HEK293T (cell line): ENCODE measurements around the gene ARL4D.

Source experiments
- CTCF ChIA-PET: fragments of 350-600 bp; formaldehyde crosslinking; extraction: SDS; loops from one replicate; lab custom pipeline; 2021; ENCODE audit warnings: antibody characterized with exemption, inconsistent platforms; lab: Yijun Ruan, JAX
- POLR2A ChIA-PET: fragments of 350-600 bp; formaldehyde crosslinking; extraction: SDS; loops from one replicate; lab custom pipeline; 2020; ENCODE audit warnings: antibody characterized with exemption, inconsistent platforms; lab: Yijun Ruan, JAX
- DNase-seq: peaks from one replicate; pipeline ENCODE4 v3.0.0; 2012; ENCODE audit warnings: mixed read lengths; ENCODE audit errors: extremely low spot score
- ARNT ChIP-seq: fragments of 450-650 bp; IDR thresholded peaks from 2 replicates; pipeline ENCODE4 v1.6.1; 2017; ENCODE audit warnings: mild to moderate bottlenecking
- BHLHE40 ChIP-seq: fragments of 450-650 bp; IDR thresholded peaks from 2 replicates; pipeline ENCODE4 v1.6.1; 2016; ENCODE audit warnings: mild to moderate bottlenecking, moderate library complexity, borderline replicate concordance
- CTBP1 ChIP-seq: fragments of 450-650 bp; IDR thresholded peaks from 2 replicates; pipeline ENCODE4 v1.6.1; 2016; ENCODE audit warnings: borderline replicate concordance
- ELF4 ChIP-seq: fragments of 450-650 bp; IDR thresholded peaks from 2 replicates; pipeline ENCODE4 v1.6.1; 2017; ENCODE audit warnings: antibody characterized with exemption
- FOXA1 ChIP-seq: fragments of 450-650 bp; IDR thresholded peaks from 2 replicates; pipeline ENCODE4 v1.6.1; 2016; ENCODE audit warnings: mild to moderate bottlenecking
- FOXK2 ChIP-seq: fragments of 450-650 bp; IDR thresholded peaks from 2 replicates; pipeline ENCODE4 v1.6.1; 2016; ENCODE audit warnings: mild to moderate bottlenecking
- FOXM1 ChIP-seq: fragments of 450-650 bp; IDR thresholded peaks from 2 replicates; pipeline ENCODE4 v1.6.1; 2017; ENCODE audit warnings: mild to moderate bottlenecking, borderline replicate concordance
- HDGF ChIP-seq: fragments of 450-650 bp; IDR thresholded peaks from 2 replicates; pipeline ENCODE4 v1.6.1; 2017; ENCODE audit warnings: antibody characterized with exemption, borderline replicate concordance
- L3MBTL2 ChIP-seq: fragments of 450-650 bp; conservative IDR thresholded peaks from 2 replicates; pipeline ENCODE4 v1.6.1; 2016; ENCODE audit warnings: mild to moderate bottlenecking
- LEF1 ChIP-seq: fragments of 450-650 bp; IDR thresholded peaks from 2 replicates; pipeline ENCODE4 v1.6.1; 2017; ENCODE audit warnings: mild to moderate bottlenecking, borderline replicate concordance
- NFRKB ChIP-seq: fragments of 450-650 bp; IDR thresholded peaks from 2 replicates; pipeline ENCODE4 v1.6.1; 2016; ENCODE audit warnings: mild to moderate bottlenecking, moderate library complexity
- SP1 ChIP-seq: fragments of 450-650 bp; IDR thresholded peaks from 2 replicates; pipeline ENCODE4 v1.6.1; 2017
- SUZ12 ChIP-seq: fragments of 450-650 bp; IDR thresholded peaks from 2 replicates; pipeline ENCODE4 v1.6.1; 2016; ENCODE audit warnings: mild to moderate bottlenecking
- TARDBP ChIP-seq: fragments of 450-650 bp; IDR thresholded peaks from 2 replicates; pipeline ENCODE4 v1.6.1; 2016
- ZNF384 ChIP-seq: fragments of 450-650 bp; IDR thresholded peaks from 2 replicates; pipeline ENCODE4 v1.6.1; 2016
- TF ChIP-seq, protein P1 (sequence below): fragments of 450-650 bp; IDR thresholded peaks from 2 replicates; pipeline ENCODE4 v1.6.1; 2016

ARL4D gene

GRCh38 chr17:43381204-43381603 is 17.6 kb upstream of the ARL4D start:
- no peak for DNase-seq
- ChIA-PET POLR2A (interaction anchor here (5.4 kb wide), 1 partner anchor 12 kb away, joined by 55 read pairs; no protein-coding TSS in a partner anchor), CTCF (no interaction called here)
- TF ChIP-seq FOXM1 = no peak
- no peak for TF ChIP-seq FOXK2
- TF ChIP-seq LEF1 = no peak
- TF ChIP-seq ARNT = no peak

DNA sequence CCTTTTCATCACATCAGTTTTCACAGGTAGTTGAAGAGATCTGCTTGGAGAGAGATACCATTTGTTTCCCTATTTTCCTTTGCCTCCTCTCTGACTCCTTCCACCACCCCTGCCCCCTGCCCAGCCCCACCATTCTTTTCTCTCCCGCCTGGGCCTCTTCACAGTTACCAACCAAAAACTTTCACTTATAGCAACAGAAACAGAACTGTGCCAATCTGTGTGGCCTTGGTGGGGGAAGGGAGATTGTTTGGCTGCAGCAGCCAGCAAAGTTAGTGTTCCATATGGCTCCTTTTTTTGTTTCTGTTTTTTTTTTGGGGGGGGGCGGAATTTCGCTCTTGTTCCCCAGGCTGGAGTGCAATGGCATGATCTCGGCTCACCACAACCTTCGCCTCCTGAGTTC is 17.2 kb upstream of the ARL4D start:
- ChIA-PET CTCF (no interaction called here), POLR2A (interaction anchor here (0.7 kb wide), 1 partner anchor 13 kb away, joined by 4 read pairs; no protein-coding TSS in a partner anchor)
- no peak for TF ChIP-seq L3MBTL2
- TF ChIP-seq BHLHE40 = no peak
- TF ChIP-seq NFRKB = no peak
- TF ChIP-seq FOXK2 = no peak
- no peak for TF ChIP-seq ELF4
- TF ChIP-seq, protein P1, sequence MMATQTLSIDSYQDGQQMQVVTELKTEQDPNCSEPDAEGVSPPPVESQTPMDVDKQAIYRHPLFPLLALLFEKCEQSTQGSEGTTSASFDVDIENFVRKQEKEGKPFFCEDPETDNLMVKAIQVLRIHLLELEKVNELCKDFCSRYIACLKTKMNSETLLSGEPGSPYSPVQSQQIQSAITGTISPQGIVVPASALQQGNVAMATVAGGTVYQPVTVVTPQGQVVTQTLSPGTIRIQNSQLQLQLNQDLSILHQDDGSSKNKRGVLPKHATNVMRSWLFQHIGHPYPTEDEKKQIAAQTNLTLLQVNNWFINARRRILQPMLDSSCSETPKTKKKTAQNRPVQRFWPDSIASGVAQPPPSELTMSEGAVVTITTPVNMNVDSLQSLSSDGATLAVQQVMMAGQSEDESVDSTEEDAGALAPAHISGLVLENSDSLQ = no peak
- no peak for TF ChIP-seq TARDBP
- no peak for TF ChIP-seq HDGF
- TF ChIP-seq CTBP1 = no peak
- TF ChIP-seq LEF1 = no peak
- no peak for TF ChIP-seq FOXA1
- TF ChIP-seq ARNT = no peak
- no peak for TF ChIP-seq FOXM1
- no peak for TF ChIP-seq SUZ12
- TF ChIP-seq SP1 = no peak
- no peak for TF ChIP-seq ZNF384

DNA sequence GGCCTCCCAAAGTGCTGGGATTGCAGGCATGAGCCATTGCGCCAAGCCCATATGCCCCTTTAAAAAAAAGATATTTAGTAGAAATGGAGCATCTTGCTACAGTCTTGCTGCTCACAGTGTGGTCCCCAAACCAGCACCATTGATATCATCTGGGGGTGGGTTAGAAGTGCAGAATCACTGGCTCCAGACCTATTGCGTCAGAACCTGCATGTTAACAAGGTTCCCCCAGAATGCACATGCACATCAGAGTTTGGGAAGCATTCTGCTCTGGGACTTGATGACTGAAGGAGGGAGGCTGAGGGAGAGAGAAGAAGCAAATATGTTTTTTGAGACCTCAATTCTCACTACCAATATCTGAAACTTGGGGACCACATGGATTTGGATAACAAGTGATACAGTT is 16.0 kb upstream of the ARL4D start:
- CTCF ChIA-PET = no interaction called here
- TF ChIP-seq LEF1 (no peak), FOXA1 (no peak), FOXM1 (no peak), CTBP1 (no peak), ELF4 (no peak), HDGF (no peak), BHLHE40 (no peak), ARNT (no peak), SP1 (no peak), L3MBTL2 (no peak), ZNF384 (no peak), FOXK2 (no peak), TARDBP (no peak), NFRKB (no peak)
- TF ChIP-seq, protein P1 = no peak
- POLR2A ChIA-PET = no interaction called here
- no peak for DNase-seq

More for the DNA sequence above, 17.2 kb upstream of the ARL4D start:
- DNase-seq = no peak

DNA sequence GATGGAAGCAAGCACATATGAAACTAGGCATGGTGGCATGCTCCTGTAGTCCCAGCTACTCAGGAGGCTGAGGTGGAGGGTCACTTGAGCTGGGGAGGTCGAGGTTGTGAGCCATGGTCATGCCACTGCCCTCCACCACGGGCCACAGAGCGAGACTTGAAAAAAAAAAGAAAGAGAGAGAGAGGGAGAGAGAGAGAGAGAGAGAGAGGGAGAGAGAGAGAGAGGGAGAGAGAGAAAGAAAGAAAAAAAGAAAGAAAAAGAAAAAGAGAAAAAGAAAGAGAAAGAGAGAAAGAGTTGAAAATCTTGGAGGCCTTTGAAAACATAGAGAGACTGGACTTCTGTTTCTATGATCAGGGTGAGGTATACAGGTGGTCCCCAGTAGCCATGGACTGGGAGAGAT is 15.4 kb upstream of the ARL4D start:
- no peak for DNase-seq
- POLR2A ChIA-PET = interaction anchor here (5.9 kb wide), 1 partner anchor 15 kb away, joined by 244 read pairs; no protein-coding TSS in a partner anchor
- TF ChIP-seq FOXA1 (no peak), SP1 (no peak), BHLHE40 (no peak), HDGF (no peak), LEF1 (no peak), ELF4 (no peak), TARDBP (no peak)
- TF ChIP-seq, protein P1 = no peak
- CTCF ChIA-PET = no interaction called here

- ChIA-PET POLR2A (interaction anchor here (5.9 kb wide), 1 partner anchor 15 kb away, joined by 244 read pairs; no protein-coding TSS in a partner anchor), CTCF (interaction anchor here (0.6 to 0.7 kb wide), 2 partner anchors 9 to 100 kb away, joined by 3 read pairs; partner anchors contain the start of gene DHX8)
- TF ChIP-seq NFRKB (no peak), SUZ12 (no peak), CTBP1 (no peak), FOXK2 (no peak), BHLHE40 (no peak), L3MBTL2 (no peak), FOXA1 (no peak), SP1 (no peak), HDGF (no peak), ARNT (no peak)
Measured at GRCh38 chr17:43383826-43384475, 14.8 kb upstream of the ARL4D start.

GRCh38 chr17:43384476-43384862 is 14.3 kb upstream of the ARL4D start:
- no peak for TF ChIP-seq FOXM1
- TF ChIP-seq FOXA1 = no peak
- TF ChIP-seq SUZ12 = no peak
- no peak for TF ChIP-seq ZNF384
- TF ChIP-seq L3MBTL2 = no peak
- no peak for TF ChIP-seq LEF1
- no peak for TF ChIP-seq HDGF
- ChIA-PET CTCF (interaction anchor here (1.3 kb wide), 1 partner anchor 99 kb away, joined by 3 read pairs; the partner anchor contains the start of gene DHX8), POLR2A (interaction anchor here (1.2 to 5.9 kb wide), 3 partner anchors 9 to 100 kb away, joined by 3 to 244 read pairs (median 6); partner anchors contain the start of gene DHX8)
- no peak for DNase-seq

More at GRCh38 chr17:43383826-43384475, 14.8 kb upstream of the ARL4D start:
- DNase-seq = no peak
